IPS-NIHi7 (cell line): ENCODE data around the gene SERHL2.
A peak's percentile ranks its signal among the peaks of the same experiment; 100 is the strongest.
"Not testable (repeated sequence)": the region's sequence is repeated elsewhere in the genome, so short reads cannot be mapped to it uniquely, and the experiment has no call there.

Experiments
- DNase-seq: peaks from one replicate; pipeline ENCODE4 v3.0.0; 2012; ENCODE audit warnings: mixed read lengths; ENCODE audit errors: extremely low spot score

The SERHL2 gene

DNA sequence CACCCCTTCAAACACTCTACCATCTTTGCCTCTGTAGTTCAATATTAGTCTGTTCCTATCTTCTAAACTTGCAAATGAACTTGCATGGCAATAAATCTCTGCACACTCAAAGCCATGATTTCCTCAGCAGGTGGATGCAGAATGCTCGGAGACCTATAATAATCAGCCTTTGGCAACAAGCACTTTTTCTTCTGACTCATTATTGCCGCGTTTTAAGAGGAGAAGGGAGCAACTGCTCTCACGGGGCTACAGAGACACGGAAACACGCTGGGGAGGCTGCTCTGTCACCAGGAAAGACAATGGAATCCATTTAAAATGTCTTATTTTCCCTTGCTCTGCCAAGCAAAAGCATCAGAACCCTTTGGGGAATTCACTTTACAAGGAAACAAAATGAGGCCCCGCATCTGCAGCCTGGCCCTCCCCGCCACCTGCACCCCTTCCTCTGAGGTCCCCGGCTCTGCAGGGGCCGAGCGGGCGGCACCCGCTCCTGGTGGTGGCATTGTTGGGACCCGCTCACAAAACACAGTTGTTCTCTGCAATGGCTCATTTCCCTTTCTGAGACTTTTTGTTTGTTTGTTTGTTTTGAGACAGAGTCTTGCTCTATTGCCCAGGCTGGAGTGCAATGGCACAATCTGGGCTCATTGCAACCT lies 18.5 kb upstream of the SERHL2 start:
- DNase-seq = not testable (repeated sequence)

DNA sequence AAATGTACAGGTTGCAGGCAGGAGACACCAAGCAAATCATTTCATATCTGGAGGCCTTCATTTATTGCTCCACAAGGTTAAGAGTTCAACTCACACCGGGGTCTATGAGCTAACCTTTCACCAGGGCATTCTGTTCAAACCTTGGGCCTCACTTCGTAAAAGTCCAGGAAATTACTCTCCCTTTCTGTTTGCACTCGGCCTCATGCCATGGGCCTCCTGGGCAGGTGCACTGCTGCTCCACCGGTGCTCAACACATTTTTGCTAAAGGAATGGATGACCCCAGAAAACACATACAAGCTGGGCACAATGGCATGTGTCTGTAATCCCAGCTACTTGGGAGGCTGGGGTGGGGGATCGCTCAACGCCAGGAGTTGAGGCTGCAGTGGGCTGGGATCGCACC lies 17.6 kb upstream of the SERHL2 start:
- no peak for DNase-seq

DNA sequence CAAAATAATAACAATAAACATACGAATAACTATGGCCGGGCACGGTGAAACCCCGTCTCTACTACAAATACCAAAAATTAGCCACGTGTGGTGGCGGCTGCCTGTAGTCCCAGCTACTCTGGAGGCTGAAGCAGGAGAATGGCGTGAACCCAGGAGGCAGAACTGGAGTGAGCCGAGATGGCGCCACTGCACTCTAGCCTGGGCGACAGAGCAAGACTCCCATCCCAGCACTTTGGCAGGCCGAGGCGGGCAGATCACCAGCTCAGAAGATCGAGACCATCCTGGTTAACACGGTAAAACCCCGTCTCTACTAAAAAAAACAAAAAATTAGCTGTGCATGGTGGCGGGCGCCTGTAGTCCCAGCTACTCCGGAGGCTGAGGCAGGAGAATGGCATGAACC lies 17.1 kb upstream of the SERHL2 start:
- not testable (repeated sequence) for DNase-seq

DNA sequence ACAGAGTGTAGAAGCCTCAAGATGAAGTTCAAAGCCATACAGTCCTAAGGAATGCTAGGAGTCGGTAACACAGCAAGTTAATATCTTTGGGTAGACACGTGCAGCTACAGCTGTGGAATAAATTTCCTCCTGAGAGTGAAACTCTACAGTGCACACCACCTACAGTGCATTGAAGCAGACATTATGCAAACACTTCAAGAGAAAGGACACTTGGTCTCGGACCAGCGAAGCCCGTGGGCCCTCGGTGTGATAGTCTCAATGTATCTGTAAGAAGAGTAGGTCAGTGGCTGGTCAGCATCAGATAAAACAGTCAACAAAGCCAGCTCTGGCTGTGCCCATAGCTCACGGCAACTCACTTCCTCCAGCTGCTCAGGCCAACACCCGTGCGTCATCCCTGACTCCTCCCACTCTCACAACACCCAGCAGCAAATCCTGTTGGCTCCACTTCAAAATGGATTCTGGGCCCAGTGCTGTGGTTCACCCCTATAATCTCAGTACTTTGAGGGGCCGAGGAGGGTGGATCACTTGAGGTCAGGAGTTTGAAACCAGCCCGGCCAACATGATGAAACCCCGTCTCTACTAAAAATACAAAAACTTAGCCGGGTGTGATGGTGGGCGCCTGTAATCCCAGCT lies 16.4 kb upstream of the SERHL2 start:
- DNase-seq = not testable (repeated sequence)

DNA sequence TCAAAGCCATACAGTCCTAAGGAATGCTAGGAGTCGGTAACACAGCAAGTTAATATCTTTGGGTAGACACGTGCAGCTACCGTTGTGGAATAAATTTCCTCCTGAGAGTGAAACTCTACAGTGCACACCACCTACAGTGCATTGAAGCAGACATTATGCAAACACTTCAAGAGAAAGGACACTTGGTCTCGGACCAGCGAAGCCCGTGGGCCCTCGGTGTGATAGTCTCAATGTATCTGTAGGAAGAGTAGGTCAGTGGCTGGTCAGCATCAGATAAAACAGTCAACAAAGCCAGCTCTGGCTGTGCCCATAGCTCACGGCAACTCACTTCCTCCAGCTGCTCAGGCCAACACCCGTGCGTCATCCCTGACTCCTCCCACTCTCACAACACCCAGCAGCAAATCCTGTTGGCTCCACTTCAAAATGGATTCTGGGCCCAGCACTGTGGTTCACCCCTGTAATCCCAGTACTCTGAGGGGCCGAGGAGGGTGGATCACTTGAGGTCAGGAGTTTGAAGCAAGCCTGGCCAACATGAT lies 14.5 kb upstream of the SERHL2 start:
- not testable (repeated sequence) for DNase-seq

DNA sequence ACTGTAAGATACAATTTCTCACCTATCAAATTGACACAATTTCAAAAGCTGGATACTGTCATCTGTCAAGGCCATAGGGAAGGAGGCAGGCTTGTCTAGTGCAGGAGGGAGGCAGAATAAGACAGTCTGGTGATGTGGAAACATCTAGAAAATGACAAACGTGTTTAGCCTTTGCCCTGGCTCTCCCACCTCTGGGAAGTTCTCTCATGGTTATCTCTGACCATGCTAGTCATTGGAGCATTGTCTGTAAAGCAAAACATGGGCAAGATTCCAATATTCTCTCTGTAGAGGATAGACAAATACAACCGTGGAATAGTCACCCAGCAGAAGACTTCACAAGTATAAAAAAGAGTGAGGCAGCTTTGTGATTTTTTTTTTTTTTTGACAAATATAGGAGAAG lies 9.1 kb upstream of the SERHL2 start:
- DNase-seq = no peak

DNA sequence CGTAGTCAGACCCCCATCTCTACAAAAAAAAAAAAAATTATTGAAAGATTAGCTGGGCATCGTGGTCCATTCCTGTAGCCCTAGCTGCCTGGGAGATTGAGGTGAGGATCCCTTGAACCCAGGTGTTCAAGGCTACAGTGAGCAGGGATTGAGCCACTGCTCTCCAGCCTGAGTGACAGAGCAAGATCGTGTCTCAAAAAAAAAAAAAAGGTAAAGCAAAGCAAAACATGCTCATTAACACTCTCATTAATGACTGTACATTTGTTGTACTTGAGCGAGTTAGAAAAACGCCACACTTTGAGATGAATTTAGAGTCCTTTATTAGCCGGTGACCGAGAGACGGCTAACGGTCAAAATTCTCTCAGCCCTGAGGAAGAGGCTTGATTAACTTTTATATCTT lies 6.2 kb upstream of the SERHL2 start:
- DNase-seq = no peak

DNA sequence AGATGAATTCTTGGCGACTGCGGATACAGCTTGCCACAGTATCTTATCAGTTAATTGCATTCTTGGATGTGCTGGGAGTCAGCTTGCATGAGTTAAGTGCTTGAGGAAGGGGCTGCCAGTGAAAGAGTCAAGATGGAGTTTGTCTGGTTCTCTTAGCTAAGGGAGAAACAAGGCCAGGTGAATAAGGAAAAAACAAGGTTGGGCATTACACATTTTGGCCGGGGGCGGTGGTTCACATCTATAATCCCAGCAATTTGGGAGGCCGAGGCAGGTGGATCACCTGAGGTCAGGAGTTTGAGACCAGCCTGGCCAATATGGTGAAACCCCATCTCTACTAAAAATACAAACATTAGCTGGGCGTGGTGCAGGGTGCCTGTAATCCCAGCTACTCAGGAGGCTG lies 5.6 kb upstream of the SERHL2 start:
- not testable (repeated sequence) for DNase-seq

DNA sequence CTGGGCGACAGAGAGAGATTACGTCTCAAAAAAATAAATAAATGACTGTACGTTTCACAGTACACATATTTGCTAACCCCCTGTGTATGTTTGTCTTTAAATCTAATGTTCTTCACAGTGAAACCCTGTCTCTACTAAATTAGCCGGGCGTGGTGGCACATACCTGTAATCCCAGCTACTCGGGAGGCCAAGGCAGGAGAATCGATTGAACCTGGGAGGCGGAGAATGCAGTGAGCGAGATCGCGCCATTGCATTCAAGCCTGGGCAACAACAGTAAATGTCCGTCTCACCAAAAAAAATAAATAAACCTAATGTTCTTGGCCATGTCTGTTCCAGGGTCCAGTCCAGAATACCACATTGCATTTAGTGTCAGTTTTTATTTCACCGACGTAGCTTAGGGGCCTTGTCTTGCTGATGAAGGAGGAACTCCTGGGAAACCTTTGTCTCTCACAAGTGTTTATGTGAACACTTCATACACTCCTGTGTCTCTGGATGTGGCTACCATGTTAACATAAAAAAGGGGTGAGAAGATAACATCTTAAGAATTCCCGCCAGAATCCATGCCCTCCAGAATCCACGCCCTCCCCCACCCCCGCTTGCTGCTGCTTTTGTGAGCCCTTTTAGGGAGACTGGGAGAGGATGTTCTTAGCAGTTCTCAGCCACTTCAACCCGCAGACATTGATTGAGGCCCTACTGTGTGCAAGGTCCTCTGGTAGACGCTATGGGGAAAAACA lies 5.0 kb upstream of the SERHL2 start:
- no peak for DNase-seq

DNA sequence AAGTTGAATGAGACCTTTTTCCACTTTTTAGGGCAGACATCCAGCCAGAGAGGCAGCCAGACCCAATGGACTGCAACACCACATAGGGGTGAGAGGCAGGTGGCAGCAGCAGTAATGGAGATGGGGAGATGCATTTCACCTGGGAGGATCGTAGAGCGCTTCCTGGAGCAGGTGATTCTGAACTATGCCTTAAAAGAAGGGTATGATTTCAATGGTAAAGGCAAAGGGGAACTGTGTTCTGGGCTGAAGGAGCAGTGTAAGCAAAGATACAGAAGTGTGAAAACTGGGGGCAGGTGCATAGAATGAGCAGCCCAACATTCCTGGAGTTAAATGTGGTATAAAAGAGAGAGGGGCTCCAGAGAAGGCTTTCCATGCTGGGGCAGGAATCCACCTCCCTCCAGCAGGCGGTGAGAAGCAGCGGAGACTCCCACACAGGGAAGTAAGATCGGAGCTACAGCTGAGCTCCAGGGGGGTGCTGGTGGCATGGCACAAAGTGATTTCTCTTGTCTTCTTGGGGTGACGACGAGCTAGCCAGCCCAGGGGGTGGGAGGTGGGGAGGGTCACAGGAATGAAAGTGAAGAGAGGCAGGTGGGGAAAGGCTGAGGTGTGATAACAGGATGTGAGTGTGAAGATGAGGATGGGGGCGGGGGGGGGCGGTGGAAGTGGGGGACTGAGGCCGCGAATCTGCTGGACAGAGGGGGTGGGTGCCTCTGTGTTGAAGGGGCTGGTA lies 4.3 kb upstream of the SERHL2 start:
- DNase-seq = no peak

DNA sequence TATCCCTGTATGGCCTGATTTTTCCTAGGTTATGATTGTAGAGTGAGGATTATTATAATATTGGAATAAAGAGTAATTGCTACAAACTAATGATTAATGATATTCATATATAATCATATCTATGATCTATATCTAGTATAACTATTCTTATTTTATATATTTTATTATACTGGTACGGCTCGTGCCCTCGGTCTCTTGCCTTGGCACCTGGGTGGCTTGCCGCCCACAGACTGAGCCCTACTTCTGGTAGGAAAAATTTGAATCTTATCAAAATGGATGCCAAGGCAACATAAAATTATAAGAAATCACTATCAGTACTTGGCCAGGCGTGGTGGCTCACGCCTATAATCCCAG lies 1.5 kb upstream of the SERHL2 start:
- DNase-seq = not testable (repeated sequence)

DNA sequence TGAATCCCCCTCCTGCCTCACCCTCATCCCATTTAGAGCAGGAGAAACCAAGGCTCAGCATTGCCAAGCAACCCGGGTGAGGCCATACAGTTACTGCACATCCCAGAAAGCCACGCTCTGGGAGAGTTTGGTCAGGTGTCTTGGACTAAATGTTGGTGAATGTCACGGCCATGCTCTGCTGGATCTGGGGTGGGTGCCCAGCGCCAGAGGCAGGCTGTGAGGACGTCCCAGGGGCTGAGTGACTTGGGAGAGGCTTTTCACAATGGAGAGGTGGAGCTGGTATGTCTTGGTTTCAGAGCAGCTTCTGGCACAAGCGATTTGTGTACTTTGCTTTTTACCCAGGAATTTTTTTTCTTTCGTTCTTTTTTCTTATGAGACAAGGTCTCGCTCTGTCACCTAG lies 6.6 kb downstream of the SERHL2 start:
- no peak for DNase-seq

DNA sequence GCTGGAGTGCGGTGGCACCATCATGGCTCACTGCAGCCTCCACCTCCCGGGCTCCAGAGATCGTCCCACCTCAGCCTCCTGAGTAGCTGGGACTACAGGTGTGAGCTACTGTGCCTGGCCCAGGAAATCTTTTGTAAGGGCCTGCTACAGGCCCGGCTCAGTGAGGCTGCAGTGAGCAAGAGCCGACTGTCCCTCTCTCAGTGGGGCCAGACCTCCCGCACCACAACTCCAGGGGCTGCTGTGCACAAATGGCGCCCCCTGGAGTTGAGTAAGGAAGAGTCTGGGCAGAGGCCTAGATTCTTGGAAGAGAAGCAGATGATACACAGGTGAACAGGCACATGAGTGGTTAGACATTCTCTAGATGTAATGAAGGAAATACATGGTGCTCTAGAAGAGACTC lies 7.0 kb downstream of the SERHL2 start:
- DNase-seq = peak; percentile 81

DNA sequence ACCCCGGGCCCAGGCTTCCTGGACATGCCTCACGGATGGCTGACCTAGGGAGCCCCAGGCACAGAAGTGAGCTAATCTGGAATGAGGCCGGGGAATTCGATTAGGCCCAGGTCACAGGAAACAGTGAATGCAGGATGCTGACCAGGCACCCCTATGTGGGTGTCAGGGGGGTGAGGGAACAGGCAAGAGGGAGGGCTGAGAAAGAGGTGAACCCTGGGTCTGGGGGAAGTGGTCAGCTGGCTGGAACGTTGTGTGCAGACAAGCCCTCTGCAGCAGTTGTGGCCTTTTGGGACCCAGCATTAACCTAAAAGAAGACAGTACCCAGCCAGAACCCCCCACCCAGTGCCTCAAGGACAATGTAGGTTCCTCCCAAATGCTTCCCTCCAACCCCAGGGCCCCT lies 8.1 kb downstream of the SERHL2 start:
- DNase-seq = no peak

DNA sequence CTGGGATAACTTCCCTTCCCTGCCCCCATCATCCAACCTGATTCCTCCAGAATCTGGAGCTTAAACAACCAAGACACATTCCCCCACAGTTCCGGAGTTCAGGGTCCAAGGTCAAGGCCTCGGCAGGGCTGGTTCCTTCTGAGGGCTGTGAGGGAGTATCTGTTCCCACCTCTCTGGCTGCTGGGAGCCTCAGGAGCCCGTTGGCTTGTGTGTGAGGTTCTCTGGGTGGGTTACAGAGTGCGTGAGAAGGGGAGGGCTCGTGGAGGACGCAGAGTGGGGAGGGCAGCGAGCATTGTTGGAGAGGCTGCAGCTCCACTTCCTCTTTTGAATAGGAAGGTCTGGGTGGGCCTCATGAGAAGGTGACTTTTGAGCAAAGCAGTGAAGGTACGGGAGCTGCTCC lies 8.5 kb downstream of the SERHL2 start:
- no peak for DNase-seq

DNA sequence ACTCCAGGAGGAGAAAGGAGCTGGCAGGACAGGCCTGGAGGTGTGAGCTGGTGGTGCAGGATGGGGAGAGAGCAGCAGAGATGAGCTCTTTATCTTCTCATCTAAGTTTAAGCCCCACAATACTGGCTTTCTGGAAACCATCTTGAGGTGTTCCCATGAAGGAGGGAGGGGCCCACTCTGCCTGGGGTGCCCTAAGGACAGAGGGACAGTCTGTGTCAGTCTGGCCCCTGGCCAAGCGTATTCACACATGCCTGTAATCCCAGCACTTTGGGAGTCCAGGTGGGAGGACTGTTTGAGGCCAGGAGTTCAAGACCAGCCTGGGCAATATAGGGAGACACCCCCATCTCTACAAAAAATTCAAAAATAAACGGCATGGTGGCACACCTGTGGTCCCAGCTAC lies 8.9 kb downstream of the SERHL2 start:
- no peak for DNase-seq

DNA sequence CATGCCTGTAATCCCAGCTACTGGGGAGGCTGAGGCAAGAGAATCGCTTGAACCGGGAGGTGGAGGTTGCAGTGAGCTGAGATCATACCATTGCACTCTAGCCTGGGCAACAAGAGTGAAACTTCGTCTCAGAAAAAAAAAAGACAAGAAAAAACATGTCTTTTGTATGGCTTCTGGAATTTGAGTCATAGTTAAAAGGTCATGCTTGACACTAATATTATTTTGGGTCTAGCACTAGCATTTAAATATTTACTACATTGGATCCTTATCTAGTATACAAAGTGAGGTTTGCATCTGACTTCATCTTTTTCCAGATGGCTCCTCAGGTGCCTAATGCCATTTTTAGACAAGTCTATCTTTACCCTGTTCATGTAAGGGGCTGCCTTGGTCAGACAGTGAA lies 10.2 kb downstream of the SERHL2 start:
- DNase-seq = not testable (repeated sequence)

DNA sequence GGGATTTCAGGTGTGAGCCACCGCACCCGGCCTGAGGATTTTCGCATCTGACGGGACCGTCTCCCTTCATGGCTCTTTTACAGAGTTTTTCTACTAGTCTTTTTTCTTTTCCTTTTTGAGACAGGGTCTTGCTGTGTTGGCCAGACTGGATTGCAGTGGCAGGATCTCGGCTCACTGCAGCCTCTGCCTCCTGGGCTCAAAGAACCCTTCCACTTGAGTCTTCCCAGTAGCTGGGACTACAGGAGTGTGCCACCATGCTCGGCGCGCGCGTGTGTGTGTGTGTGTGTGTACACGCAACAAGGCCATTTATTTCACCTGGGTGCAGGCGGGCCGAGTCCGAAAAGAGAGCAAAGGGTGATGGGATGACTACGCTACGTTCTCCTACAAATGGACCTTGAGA lies 10.9 kb downstream of the SERHL2 start:
- DNase-seq = no peak

DNA sequence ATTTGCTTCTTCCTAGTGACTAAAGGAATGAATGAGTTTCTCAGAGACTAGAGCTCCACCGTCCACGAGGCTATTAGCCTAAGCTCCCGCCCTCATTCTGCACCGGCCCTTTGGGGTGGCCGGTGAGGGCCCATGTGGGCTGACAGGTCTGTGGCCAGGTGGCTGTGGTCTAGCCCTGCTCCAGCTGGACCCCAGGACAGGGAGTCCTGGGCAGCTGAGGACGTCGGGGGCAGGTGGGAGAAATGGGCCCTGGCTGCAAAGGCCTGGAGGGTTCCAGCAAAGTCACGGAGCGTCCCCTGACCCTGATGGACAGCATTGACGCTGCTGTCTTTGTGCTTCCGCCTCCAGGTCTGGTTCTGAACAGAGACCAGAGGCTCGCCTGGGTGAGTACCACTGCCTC lies 12.2 kb downstream of the SERHL2 start:
- no peak for DNase-seq

DNA sequence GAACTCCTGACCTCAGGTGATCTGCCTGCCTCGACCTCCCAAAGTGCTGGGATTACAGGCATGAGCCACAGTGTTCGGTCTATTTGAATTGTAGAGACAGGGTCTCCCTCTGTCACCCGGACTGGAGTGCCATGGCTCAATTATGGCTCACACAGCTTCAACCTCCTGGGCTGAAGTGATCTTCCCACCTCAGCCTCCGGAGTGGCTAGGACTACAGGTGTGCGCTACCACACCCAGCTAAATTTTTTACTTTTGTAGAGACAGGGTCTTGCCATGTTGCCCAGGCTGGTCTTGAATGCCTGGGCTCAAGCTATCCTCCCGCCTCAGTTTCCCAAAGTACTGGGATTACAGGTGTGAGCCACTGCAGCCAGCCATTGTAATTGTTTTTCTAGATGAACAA lies 14.2 kb downstream of the SERHL2 start:
- not testable (repeated sequence) for DNase-seq

DNA sequence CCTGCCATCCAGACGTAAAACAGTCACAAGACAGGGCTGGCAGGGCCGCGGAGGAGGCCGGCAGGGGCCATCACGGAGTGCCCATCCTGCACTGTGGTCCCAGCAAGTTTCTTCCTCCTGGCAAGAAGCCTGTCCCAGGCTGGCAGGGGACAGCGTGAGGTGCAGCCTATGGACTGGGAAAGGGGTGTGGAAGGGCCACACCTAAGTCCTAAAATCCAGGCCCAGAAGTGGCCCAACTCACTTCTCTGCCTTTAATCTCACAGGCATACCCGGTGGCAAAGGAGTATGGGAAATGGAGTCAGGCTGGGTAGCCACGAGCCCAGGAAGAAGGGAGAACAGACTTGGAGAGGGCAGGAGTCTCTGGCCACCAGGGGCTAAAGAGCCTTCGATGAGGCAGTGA lies 16.8 kb downstream of the SERHL2 start:
- not testable (repeated sequence) for DNase-seq

DNA sequence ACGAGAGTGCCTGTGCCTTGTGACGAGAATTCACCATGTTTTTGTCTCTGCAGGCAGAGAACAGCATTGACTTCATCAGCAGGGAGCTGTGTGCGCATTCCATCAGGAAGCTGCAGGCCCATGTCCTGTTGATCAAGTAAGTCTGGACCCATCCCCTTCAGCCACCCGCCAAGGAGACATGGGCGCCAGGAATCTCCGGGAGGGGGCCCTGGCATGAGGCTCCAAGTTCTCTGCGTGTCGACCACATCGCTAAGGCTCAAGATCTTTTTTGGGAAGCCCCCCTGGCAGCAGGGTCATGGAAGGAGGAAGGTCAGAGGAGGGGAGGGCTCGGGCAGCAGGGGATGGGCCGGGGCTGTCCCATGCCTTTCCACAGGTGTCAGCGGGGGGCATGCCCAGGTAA lies 17.3 kb downstream of the SERHL2 start:
- not testable (repeated sequence) for DNase-seq
